Keratinocyte (primary cell): ENCODE data around the gene PEX10.

Experiments used
- EZH2 ChIP-seq: IDR thresholded peaks from one replicate; pipeline ENCODE4 v1.6.1; 2012; ENCODE audit warnings: inconsistent platforms, mild to moderate bottlenecking, low read length, moderate library complexity
- TF ChIP-seq, protein P1 (sequence below), 3 experiments: IDR thresholded peaks in 1 of 3; conservative IDR thresholded peaks in 1 of 3; optimal IDR thresholded peaks in 1 of 3; 2 replicates in 2 of 3; 3 replicates in 1 of 3; pipeline versions ENCODE3 to v1.5.1; 2011; ENCODE audit warnings: low read length in 3 of 3, mild to moderate bottlenecking in 3 of 3, moderate library complexity in 2 of 3, control low read depth in 1 of 3, inconsistent platforms in 1 of 3; ENCODE audit not compliant: insufficient read depth in 2 of 3; ENCODE audit errors: extremely low read depth in 1 of 3

DNA sequence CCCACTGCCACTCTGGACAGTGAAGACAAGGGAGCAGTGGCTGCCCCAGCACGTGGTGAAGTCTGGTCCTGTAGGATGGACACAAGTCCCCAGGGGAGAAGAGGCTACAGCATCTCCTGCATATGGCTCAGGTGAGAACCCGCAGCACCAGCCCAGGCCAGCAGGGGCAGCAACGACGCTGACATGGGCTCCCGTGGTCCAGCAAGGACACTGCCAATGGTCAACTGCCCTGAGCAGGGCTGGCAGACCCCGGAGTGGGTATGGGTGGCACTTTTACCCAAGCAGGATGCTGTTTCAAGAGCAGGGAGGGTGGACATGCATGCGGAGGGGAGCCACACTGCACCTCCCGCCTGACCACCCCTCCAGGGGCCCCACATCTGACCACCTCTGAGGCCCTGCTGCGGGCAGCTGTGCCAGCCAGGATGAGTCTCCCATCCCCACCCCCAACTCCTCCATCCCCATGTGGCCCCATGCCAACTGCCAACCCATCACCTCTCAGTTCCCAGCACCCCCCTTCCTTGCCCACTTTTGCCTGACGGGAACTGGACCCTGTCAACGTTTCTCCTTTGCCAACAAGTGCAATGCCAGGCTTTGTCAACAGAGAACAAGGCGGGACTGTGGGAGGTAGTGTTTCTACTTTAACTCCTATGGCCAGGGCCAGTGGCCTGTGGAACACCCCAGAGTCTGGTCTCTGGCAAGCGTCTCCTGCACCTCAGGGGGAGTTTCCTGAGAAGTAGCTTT, 29.6 kb downstream of the PEX10 start:
- TF ChIP-seq, protein P1, sequence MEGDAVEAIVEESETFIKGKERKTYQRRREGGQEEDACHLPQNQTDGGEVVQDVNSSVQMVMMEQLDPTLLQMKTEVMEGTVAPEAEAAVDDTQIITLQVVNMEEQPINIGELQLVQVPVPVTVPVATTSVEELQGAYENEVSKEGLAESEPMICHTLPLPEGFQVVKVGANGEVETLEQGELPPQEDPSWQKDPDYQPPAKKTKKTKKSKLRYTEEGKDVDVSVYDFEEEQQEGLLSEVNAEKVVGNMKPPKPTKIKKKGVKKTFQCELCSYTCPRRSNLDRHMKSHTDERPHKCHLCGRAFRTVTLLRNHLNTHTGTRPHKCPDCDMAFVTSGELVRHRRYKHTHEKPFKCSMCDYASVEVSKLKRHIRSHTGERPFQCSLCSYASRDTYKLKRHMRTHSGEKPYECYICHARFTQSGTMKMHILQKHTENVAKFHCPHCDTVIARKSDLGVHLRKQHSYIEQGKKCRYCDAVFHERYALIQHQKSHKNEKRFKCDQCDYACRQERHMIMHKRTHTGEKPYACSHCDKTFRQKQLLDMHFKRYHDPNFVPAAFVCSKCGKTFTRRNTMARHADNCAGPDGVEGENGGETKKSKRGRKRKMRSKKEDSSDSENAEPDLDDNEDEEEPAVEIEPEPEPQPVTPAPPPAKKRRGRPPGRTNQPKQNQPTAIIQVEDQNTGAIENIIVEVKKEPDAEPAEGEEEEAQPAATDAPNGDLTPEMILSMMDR (optimal IDR thresholded peaks at IDR 0.05 in 1 of 3, IDR thresholded peaks at IDR 0.05 in 1 of 3, conservative IDR thresholded peaks at IDR 0.05 in 1 of 3; ENCODE audit: extremely low read depth in 1 of 3, insufficient read depth in 2 of 3, low read length in 3 of 3), result peak; percentile 61 to 80 (median 75)
- TF ChIP-seq EZH2, result no peak
